Stomach smooth muscle (tissue), 2 donors: ENCODE measurements around the gene EGFR.

Experiments
- H3K27ac ChIP-seq: one replicate; pipeline ENCODE4 v1.7.0; 2013; ENCODE audit warnings: mild to moderate bottlenecking, low read length, inconsistent platforms
- H3K27me3 ChIP-seq, 2 donors: one replicate each; pipeline ENCODE4 v1.7.0; 2013; ENCODE audit warnings: low read length in 2 of 2; ENCODE audit not compliant: insufficient read depth in 2 of 2, control insufficient read depth in 1 of 2
- H3K36me3 ChIP-seq, 2 donors: one replicate each; pipeline ENCODE4 v1.7.0; 2013; ENCODE audit warnings: low read length in 2 of 2; ENCODE audit not compliant: control insufficient read depth in 2 of 2, insufficient read depth in 2 of 2
- H3K4me1 ChIP-seq: one replicate; pipeline ENCODE4 v1.7.0; 2013; ENCODE audit warnings: low read length; ENCODE audit not compliant: control insufficient read depth, insufficient read depth
- H3K4me3 ChIP-seq, 2 donors: one replicate each; pipeline ENCODE4 v1.7.0; 2013; ENCODE audit warnings: low read length in 2 of 2
- H3K9ac ChIP-seq, 2 donors: one replicate each; pipeline ENCODE4 v1.7.0; 2013; ENCODE audit warnings: low read length in 2 of 2, mild to moderate bottlenecking in 1 of 2
- H3K9me3 ChIP-seq, 2 donors: one replicate each; pipeline ENCODE4 v1.7.0; 2013; ENCODE audit warnings: low read length in 2 of 2; ENCODE audit not compliant: control insufficient read depth in 2 of 2
- donor health status: healthy.
- donor health status: Pancreatic carcinoma.

The EGFR gene

GRCh38 chr7:55071411-55072175, 52.8 kb downstream of the EGFR start:
- Histone ChIP-seq H3K9ac (no peak overlapping the region), H3K4me3 (peak overlapping the region in 1 of 2 donors; percentile 24), H3K4me1 (peaks cover 43% of the 10 kb centered on the region), H3K27ac (peak overlapping the region; percentile 78), H3K27me3 (no peaks in the 10 kb centered on the region), H3K36me3 (no peaks in the 10 kb centered on the region), H3K9me3 (no peaks in the 10 kb centered on the region)

DNA sequence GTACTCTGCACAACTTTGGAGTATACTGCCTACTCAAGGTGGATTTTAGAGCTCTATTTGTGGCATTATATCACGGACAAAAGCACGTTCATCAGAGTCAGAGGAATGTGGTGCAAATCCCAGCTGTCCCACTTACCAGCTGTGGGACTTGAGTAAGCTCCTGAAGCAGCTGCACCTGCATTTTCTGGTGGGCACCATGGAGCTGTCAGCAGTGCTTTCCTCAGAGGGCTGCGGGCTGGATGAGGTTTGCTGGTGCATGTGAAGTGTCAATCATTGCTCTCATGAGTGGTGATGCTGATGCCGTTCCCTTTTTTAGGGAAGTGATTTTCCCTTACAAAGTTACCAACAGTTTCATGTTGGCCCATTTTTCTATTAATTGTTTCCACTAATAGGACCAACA, 53.4 kb downstream of the EGFR start:
- peak overlapping the region in 1 of 2 donors; percentile 24 for H3K4me3 ChIP-seq
- H3K9me3 ChIP-seq = no peaks in the 10 kb centered on the region
- H3K36me3 ChIP-seq = no peaks in the 10 kb centered on the region
- peak overlapping the region; percentile 78 for H3K27ac ChIP-seq
- no peaks in the 10 kb centered on the region for H3K27me3 ChIP-seq
- no peak overlapping the region for H3K9ac ChIP-seq
- peaks cover 37% of the 10 kb centered on the region for H3K4me1 ChIP-seq

DNA sequence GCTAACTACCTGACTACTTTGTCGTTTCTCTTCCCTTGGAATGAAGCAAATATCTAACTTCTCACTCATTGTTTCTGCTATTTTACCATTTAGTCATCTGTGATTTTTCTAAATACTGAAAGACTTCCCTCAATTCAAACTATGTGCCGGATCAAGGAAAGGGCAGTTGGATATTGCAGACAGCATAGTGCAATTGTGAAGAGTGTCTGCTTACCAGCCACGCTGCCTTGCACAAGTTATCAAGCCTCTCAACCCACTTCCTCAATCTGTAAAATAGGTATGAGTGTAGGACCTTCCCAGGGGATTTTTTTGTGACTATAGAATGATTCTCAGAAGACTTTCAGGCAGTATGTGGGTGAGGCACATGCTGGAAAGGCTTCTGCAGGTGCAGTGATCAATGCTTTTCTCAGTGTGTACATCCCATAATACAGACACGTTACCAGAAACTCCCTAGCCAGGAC, 54.3 kb downstream of the EGFR start:
- H3K4me1 ChIP-seq = peaks cover 41% of the 10 kb centered on the region

DNA sequence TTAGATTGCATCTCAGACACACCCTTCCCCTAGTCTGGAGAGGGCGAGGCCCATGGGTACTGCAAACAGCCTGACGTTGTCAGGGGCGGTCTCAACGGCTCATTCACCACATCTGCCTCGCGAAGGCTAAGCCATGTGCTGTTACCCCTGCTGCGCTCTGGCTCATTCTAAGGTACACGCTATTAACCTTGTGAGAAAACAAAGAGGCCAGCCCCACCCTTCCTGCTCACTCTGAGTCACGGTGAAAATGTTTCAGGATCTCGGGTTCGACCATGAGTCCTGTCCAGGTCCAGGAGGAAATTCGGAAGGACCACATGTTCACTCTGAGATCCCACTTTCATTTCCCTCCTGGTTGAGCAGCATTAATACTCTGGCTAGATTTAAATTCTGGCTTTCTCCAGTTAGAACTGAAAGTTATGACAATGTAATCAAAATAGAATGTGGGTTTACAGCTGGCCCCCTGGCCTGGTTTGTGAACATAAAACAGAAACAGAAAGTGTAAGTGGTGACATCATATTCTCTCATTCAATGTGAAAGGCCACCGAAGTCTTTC, 55.2 kb downstream of the EGFR start:
- Histone ChIP-seq H3K4me3 (peak overlapping the region; percentile 44 to 54), H3K4me1 (peaks cover 50% of the 10 kb centered on the region), H3K9me3 (no peaks in the 10 kb centered on the region), H3K36me3 (no peaks in the 10 kb centered on the region), H3K9ac (peak overlapping the region; percentile 22 to 54), H3K27ac (peak overlapping the region; percentile 78), H3K27me3 (no peaks in the 10 kb centered on the region)

More for the DNA sequence above, 54.3 kb downstream of the EGFR start:
- H3K27ac ChIP-seq = peak overlapping the region; percentile 78
- H3K27me3 ChIP-seq = no peaks in the 10 kb centered on the region
- H3K4me3 ChIP-seq = no peak overlapping the region
- no peaks in the 10 kb centered on the region for H3K9me3 ChIP-seq
- H3K36me3 ChIP-seq = no peaks in the 10 kb centered on the region
- H3K9ac ChIP-seq = peak overlapping the region in 1 of 2 donors; percentile 4

DNA sequence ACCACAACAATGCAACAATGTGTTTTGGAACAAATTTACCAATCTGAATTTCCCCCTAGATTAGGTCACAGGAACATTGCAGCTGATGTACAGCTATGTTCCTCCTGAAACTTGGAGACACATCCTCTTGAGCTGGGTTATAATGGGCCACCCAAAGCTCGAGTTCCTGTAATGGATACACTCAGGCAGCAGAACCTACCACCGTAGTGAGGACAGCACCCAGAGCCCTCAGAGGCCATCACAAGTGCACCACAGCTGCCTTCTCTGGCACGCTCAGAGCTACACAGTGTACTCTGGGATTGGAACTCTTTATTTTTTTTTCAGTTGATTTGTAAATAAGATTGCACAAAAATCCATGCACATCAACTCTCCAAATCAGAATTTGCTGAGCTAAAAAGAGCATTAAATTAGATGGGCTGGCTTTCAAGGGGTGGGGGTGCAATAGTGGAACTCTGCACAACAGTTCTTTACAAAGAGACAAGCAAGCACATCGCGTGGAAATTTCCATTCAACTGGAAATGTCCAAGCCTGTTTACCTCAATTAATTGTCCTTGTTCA, 56.7 kb downstream of the EGFR start:
- Histone ChIP-seq H3K27me3 (no peaks in the 10 kb centered on the region), H3K9me3 (no peaks in the 10 kb centered on the region), H3K4me1 (peaks cover 50% of the 10 kb centered on the region), H3K27ac (peak overlapping the region; percentile 37), H3K9ac (no peak overlapping the region), H3K36me3 (no peaks in the 10 kb centered on the region), H3K4me3 (no peak overlapping the region)

- no peaks in the 10 kb centered on the region for H3K9me3 ChIP-seq
- no peaks in the 10 kb centered on the region for H3K27me3 ChIP-seq
- no peaks in the 10 kb centered on the region for H3K36me3 ChIP-seq
- peaks cover 59% of the 10 kb centered on the region for H3K4me1 ChIP-seq
- H3K9ac ChIP-seq = no peak overlapping the region
- peak overlapping the region in 1 of 2 donors; percentile 50 for H3K4me3 ChIP-seq
- peak overlapping the region; percentile 7 for H3K27ac ChIP-seq
Measured at GRCh38 chr7:55077561-55078410, 59.0 kb downstream of the EGFR start.

DNA sequence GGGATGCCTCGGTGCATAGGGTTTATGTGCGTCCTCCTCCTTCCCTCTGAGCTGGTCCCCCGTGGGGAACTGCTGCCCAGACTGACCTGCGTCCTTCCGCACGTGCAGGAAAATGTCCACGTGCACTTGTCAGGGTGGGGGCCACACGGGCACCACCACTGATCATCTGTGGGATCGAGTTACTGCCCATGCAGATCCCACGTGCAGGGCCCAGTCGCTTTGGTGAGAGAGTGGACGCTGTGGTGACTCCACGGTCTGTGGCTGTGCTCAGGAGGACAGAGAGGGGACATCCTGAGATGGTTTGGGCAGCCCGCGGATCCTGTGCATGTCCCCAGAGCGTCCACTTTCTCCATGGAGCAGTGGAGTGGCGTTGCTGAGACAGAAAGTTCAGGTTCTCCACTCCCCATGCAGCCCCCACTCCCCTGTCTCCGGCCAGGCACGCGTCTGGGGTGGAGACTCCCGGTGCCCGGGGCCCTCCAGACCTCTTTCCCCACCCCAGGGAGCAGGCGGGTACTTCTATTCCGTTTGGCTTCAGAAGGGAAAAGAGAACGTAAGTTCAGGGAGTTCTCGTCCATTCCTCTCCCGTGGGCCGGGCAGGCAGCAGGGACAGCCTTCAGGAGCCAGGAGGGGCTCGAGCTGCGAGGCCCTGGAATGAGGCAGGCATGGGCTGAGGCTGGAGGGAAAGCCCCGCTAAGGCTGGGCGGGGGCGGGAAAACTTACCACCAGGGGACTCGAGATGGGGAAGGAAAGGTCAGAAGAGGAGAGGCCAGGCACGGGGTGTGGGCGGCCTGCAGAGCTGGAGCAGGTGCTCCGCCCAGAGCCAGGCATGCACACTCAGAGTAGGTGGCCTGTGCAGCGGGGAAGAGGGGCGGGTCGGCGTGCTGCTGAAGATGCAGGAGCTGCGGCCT, 59.9 kb downstream of the EGFR start:
- H3K9ac ChIP-seq = no peak overlapping the region
- H3K4me3 ChIP-seq = peak overlapping the region in 1 of 2 donors; percentile 50
- H3K36me3 ChIP-seq = no peaks in the 10 kb centered on the region
- no peak overlapping the region for H3K27ac ChIP-seq
- no peaks in the 10 kb centered on the region for H3K9me3 ChIP-seq
- no peaks in the 10 kb centered on the region for H3K27me3 ChIP-seq
- peaks cover 54% of the 10 kb centered on the region for H3K4me1 ChIP-seq

DNA sequence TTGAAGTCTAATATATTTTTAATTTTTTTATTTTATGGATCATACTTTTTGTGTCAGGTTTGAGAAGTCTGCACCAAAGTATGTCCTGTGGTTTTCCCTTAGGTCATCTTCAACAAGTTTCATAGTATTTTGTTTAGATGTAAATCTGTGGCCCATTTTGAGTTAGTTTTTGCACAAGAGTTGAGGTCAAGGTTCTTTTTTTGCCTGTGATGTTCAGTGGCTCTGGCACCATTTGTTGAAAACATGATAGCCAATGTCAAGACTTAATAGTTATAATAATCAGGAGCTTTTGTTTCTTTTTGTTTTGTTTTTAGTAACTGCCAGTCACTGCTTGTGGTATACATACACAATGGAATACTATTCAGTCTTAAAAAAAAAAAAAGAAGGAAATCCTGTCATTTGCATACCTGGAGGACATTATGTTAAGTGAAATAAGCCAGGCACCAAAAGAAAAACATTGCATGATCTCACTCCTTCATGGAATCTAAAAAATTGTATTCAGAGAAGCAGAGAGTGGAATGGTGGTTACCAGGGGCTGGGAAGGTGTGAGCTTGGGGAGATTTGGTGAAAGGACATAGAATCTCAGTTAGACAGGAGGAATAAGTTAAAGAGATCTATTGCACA, 61.3 kb downstream of the EGFR start:
- Histone ChIP-seq H3K36me3 (no peaks in the 10 kb centered on the region), H3K4me1 (peaks cover 46% of the 10 kb centered on the region), H3K9me3 (no peaks in the 10 kb centered on the region), H3K9ac (no peak overlapping the region), H3K27ac (no peak overlapping the region), H3K27me3 (no peaks in the 10 kb centered on the region), H3K4me3 (no peak overlapping the region)

- Histone ChIP-seq H3K27me3 (no peaks in the 10 kb centered on the region), H3K4me3 (peak overlapping the region; percentile 40 to 58), H3K27ac (peak overlapping the region; percentile 60), H3K9me3 (no peaks in the 10 kb centered on the region), H3K36me3 (no peaks in the 10 kb centered on the region), H3K4me1 (peaks cover 48% of the 10 kb centered on the region), H3K9ac (no peak overlapping the region)
Measured at GRCh38 chr7:55081068-55081467, 62.3 kb downstream of the EGFR start.
